HK-2 (cell line): Measurements from ENCODE around the gene GID4.

Source experiments
- DNase-seq: peaks from one replicate; pipeline ENCODE4 v3.0.0-alpha.2; 2018; ENCODE audit not compliant: unreplicated experiment

The GID4 gene

GRCh38 chr17:18101828-18102227 is 62.6 kb downstream of the GID4 start:
- no peak for DNase-seq

DNA sequence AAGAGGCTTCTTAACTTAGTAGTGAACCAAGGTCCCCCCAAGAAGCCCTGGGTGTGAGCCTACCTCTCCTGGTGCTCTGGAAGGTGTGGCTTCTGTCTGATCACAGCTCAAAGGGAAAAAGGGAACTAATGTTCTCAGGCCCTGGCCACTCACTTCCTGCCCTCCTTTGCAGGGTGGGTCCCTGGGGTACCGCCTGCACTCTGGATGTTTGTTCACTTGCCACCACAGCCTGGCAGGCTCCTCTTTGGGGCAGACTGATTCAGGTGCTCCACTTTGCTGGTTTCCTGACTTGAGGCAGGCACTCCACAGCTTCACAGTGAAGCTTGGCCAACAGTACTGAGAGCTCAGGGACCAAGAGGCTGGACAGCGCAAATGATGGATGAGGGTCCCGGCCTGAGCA is 63.4 kb downstream of the GID4 start:
- no peak for DNase-seq

- no peak for DNase-seq
These were observed 65.8 kb downstream of the GID4 start for GRCh38 chr17:18105027-18105426.

GRCh38 chr17:18105595-18105994 is 66.4 kb downstream of the GID4 start:
- no peak for DNase-seq

GRCh38 chr17:18106211-18106610 is 67.0 kb downstream of the GID4 start:
- DNase-seq = no peak

DNA sequence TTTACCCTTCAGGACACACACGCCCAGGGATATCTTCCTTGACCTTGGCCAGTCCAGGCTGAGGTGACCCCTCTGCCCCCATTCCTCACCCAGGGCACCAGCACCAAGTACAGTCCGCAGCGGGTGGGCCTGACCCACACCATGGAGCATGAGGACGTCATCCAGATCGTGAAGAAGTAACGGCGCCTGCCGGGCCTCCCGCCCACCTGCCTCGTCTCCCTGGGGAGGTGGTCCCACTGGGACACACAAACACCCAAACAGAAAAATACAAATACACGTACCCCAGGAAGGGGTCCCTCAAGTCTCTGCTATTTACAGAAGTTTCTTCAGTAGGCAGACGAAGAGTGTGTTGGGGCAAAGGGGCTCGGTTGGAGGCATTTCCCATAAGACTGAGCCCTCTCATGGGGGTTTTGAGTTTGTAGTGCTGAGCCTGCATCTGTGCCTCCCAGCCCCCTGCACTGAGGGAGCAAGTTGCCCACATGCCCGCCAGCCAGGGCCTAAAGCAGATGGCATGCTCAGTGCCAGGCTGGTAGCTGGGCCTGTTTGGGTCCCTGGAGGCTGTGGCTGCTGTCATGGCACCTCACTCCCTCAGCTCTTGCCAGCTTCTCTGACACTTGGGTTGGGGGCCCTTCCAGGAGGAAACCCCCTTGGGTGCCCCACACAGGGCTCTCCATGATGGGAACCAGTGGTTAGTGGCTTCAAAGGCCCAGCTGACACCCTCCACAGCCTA is 68.0 kb downstream of the GID4 start:
- no peak for DNase-seq

DNA sequence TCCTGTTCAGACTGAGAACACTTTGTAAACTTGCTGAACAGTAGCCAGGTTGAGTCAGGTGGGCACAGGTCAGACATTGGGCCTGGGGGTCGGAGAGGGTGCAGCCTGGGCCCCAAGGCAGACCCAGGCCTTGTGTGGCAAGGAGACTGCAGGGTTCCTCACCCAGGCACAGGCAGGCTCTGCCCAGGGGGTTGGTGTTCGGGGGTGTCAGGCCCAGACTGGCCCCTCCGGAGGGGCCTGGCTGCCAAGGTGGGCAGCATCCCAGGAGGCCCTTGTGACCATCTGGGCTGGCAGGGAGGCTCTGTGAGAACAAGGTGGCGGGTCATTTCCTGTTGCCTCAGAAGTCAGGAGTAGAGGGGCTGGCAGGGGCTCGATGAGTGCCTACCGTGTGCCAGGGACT is 68.8 kb downstream of the GID4 start:
- DNase-seq = no peak

GRCh38 chr17:18108401-18109312 is 69.4 kb downstream of the GID4 start, which contains the start of gene MYO15A:
Gene MYO15A, plus strand, starts transcription at chr17:18108756. Its CDS starts 10,045 bp downstream, at chr17:18118801.
- DNase-seq = no peak

DNA sequence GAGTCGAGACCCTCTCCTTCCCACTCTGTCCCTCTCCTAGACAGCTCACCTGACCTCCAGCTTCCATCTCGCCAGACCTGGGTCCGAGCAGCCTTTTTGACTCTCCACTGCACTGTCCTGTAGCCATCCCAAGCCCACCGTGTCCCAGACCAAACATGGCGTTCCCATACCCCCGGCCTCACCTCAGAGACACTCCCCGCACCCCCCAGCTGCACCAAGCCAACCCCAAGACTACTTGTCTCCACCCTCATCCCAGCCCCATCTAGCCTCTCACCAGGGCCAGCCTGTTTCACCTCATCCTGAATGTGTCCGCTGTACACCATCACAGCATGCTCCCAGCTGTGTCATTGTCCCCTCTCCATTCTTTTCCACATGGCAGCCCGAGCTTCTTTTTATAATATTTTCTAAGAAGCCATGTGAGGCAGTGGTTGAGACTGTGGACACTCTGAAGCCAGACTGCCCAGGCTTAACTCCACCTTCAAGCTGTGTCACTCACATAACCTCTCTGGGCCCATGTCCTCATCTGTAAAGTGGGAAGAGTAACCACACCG is 70.8 kb downstream of the GID4 start:
- DNase-seq = no peak

- DNase-seq = no peak
These were observed 71.5 kb downstream of the GID4 start for GRCh38 chr17:18110636-18111145.

GRCh38 chr17:18111330-18111971 is 72.2 kb downstream of the GID4 start:
- DNase-seq = no peak

DNA sequence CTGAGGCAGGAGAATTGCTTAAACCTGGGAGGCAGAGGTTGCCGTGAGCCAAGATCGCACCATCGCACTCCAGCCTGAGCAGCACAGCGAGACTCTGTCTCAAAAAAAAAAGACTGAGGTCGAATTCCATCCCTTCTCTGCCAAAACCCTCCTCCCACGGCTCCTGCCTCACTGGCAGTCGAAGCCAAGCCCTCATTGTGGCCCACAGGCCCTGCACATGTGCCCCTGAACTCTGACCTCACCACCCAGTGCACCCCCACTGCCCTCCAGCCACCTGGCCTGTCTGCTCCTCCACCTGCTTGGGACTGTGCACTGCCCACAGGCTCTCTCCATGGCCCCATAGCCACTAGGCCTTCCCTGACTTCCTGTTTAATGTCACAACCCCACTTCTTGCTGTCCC is 76.3 kb downstream of the GID4 start:
- no peak for DNase-seq

DNA sequence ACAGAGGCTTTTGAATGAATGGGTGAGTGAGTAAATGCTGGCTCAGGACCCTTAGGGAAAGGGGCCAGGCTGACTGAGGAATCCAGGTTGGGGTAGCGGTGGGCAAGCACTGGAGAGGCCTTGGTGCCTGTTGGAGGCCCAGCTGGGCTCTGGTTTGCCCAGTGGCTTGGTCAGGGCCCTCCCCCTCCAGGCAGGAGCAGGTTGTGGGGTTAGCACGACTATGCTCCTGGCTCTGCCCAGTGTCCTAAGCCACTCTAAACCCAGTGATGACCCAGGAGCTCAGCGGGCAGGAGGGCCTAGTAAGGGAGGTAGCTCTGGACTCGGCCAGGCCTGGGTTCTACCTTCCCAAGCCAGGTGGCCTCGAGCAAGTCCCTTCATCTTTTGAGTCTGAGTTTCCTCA is 76.9 kb downstream of the GID4 start:
- no peak for DNase-seq

- no peak for DNase-seq
These were observed 78.3 kb downstream of the GID4 start for GRCh38 chr17:18117533-18117932.
